HL-60 (cell line): ENCODE data around the gene DOCK10.

ENCODE experiments used
- CTCF ChIP-seq: IDR thresholded peaks from one replicate; pipeline ENCODE4 v1.5.1; 2011; ENCODE audit warnings: low read length, control low read depth, inconsistent platforms; ENCODE audit not compliant: insufficient read depth
- GABPA ChIP-seq: IDR thresholded peaks from 2 replicates; pipeline ENCODE4 v1.6.1; 2012; ENCODE audit warnings: low read depth
- POLR2AphosphoS5 ChIP-seq: IDR thresholded peaks from 2 replicates; pipeline ENCODE4 v1.6.1; 2012; ENCODE audit warnings: low read depth

- TF ChIP-seq POLR2AphosphoS5, result no peak
- no peak for TF ChIP-seq CTCF
- TF ChIP-seq GABPA, result no peak
These were observed 239.9 kb downstream of the DOCK10 start for GRCh38 chr2:224802407-224802806.
